Measurements from ENCODE around the gene GAK.

The GAK gene

DNA sequence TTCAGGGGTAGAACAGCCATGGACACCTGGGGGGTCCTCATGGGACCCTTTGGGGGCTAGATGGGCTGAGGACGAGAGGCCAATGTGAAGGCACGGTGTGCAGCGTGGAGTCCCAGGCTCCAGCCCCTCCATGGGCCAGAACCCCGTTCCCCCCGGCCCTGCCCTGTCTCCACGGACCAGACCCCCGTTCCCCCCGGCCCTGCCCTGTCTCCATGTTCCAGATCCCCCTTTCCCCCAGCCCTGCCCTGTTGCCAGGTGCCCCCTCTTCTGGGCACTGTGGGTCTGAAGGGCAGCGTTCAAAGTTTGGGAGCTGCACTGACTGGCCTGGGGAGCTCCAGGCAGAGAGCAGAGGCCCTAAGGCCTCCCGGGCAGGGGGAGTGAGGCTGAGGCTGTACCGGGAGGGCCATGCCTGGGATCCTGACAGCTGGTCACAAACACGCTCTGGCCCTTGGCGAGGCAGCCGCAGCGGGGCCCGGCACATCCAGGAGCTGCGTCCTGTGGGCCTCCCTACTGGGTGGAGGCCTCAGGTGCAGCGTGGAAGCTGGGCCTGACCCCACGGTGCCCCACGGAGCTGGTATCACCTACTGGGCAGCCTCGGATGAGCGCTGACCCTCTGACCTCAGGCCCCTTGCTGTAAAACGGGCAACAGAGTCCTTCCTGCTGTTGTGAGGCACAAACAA, 32.4 kb upstream of the GAK start:
- DNase-seq (ENCODE audit: low read depth) = no peak

GRCh38 chr4:963276-964225, 31.4 kb upstream of the GAK start:
- no peak for DNase-seq (ENCODE audit: low read depth)

GRCh38 chr4:962231-963208, 30.4 kb upstream of the GAK start:
- no peak for DNase-seq (ENCODE audit: low read depth)

- DNase-seq (ENCODE audit: low read depth) = no peak
These were observed 29.5 kb upstream of the GAK start for GRCh38 chr4:961351-962230.

GRCh38 chr4:960636-961350, 28.7 kb upstream of the GAK start:
- DNase-seq (ENCODE audit: low read depth) = no peak

GRCh38 chr4:960140-960635, 28.1 kb upstream of the GAK start:
- no peak for DNase-seq (ENCODE audit: low read depth)

DNA sequence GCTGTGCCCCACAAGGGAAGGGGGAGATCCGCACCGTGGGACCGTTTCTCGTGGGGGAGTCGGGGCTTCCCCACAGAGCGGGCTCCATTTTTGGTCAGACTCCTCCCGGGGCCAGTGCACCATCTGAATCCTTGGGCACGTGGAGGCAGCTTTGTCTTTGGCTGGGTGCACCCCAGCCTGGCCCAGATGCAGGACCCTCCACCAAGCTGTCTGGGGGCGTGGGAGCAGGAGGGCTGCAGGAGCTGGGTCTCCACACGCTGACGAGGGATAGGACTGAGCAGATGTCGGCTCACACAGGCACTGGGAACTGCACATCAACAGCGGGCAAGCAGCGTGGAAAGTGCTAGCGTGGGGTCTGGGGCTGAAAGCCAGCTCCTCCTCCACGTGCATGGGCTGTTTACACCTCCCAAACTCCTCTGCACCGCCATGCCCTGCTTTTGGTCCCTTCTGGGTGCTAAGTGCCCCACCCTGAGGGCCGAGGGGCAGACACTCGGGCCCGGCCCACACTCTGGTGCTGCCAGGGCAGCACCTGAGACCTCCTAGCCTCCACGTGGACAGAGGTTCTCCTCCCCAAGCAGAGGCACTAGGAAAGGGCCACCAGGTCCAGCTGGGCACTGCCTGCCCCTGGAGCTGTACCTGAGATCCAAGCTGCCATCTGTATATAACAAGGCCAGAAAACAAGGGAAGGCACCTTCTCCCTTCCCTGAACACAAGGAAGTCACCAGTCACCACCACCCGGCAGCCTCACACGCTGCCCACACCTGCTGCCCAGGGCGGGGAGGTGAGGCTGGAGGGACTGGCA, 27.4 kb upstream of the GAK start:
- DNase-seq (ENCODE audit: low read depth) = no peak

DNA sequence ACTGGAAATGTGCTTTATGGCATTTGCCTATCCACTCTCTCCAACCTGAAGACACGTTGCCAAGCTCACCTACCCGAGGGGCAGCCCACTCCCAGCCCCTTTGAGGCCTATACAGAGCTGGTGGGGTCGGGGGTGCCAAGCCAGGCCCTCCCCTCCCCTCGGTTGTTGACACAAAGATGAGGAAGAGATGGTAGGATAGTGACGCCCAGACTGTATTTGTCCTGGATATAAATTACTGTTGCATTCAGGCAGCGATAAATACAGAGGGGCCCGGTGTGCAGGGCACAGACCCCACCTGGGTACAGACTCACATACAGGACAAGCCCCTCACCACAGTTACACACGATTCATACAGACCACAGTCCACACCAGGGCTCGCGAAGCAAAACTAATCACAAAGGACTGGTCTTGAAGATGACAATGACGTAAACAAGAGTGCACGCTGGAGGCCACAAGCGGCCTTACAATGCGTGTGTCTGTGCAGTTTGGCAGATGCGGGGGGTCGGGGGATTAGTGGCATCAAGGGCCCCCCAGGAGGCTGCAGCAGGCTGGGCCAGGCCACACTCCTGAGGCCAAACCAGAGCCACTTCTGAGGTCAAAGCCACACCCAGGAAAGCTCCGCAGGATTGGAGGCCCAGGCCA, 26.7 kb upstream of the GAK start:
- DNase-seq (ENCODE audit: low read depth) = no peak

DNA sequence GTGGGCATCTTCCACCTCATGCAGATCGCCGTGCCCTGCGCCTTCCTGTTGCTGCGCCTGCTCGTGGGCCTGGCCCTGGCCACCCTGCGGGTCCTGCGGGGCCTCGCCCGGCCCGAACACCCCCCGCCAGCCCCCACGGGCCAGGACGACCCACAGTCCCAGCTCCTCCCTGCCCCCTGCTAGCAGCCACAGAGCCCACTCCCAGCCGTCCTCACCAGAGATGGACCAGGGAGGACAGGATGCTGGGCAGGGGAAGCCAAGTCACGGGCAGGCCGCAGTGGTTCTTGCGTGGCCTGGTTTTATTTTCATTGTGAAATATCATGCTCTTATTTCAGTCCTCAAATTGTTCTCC, 26.2 kb upstream of the GAK start:
- no peak for DNase-seq (ENCODE audit: low read depth)

DNA sequence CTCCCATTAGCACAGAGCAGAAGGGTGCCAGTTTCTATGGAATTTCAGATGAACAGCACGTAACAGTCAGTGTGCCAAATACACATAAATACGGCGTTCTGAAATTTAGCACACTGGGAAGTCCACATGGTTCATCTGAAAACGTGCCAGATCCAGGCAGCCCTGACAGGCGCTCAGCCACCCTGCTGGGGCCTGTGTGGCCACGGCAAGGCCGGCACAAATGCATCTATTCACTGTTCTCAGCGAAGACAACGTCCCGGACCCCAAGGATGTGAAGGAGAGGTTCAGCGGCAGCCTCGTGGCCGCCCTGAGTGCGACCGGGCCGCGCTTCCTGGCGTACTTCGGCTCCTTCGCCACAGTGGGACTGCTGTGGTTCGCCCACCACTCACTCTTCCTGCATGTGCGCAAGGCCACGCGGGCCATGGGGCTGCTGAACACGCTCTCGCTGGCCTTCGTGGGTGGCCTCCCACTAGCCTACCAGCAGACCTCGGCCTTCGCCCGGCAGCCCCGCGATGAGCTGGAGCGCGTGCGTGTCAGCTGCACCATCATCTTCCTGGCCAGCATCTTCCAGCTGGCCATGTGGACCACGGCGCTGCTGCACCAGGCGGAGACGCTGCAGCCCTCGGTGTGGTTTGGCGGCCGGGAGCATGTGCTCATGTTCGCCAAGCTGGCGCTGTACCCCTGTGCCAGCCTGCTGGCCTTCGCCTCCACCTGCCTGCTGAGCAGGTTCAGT, 25.6 kb upstream of the GAK start:
- no peak for DNase-seq (ENCODE audit: low read depth)

DNA sequence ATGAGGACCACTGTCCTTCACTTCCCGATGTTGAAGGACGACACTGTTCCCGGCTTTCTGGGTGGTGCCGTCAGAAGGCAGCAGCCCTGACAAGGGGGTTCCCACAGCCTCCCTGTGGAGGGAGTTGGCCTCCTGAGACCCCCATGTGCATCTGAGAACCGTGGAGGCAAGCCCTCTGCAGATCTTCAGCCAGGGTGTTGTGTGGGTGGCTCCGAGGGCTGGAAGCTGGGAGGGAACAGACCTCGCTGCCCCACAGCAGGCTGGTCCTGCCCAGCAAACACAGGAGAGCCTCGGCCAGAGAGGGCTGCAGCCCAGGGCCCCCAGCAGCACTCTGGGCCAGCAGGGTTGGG, 25.1 kb upstream of the GAK start:
- DNase-seq (ENCODE audit: low read depth) = no peak

DNA sequence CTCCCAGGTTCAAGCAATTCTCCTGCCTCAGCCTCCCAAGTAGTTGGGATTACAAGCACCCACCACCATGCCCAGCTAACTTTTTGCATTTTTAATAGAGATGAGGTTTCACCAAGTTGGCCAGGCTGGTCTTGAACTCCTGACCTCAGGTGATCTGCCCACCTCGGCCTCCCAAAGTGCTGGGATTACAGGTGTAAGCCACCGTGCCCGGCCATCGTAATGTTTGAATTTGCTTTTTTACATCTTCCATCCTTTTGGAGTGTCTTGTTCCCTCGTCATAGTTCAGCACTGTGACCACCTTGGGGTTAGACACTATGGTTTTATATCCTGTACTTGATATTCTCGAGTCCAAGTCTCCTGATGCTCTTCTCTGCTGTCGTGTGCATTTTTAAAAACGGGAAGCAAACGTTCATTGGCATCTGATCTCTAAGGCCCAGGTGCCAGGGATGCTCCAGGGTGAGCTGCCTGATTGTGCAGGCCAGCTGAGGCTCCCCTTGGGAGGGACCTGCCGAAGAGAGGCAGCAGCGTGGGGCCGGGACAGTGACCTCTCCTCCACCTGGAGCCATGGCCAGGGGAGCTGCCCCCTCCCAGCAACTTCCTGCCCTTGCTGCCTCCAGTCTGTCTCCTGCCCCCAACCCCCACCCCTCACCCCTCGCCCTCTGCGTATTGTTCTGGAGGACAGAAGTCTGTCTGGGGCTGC, 24.6 kb upstream of the GAK start:
- DNase-seq (ENCODE audit: low read depth) = no peak

GRCh38 chr4:955931-956381, 23.8 kb upstream of the GAK start:
- no peak for DNase-seq (ENCODE audit: low read depth)

DNA sequence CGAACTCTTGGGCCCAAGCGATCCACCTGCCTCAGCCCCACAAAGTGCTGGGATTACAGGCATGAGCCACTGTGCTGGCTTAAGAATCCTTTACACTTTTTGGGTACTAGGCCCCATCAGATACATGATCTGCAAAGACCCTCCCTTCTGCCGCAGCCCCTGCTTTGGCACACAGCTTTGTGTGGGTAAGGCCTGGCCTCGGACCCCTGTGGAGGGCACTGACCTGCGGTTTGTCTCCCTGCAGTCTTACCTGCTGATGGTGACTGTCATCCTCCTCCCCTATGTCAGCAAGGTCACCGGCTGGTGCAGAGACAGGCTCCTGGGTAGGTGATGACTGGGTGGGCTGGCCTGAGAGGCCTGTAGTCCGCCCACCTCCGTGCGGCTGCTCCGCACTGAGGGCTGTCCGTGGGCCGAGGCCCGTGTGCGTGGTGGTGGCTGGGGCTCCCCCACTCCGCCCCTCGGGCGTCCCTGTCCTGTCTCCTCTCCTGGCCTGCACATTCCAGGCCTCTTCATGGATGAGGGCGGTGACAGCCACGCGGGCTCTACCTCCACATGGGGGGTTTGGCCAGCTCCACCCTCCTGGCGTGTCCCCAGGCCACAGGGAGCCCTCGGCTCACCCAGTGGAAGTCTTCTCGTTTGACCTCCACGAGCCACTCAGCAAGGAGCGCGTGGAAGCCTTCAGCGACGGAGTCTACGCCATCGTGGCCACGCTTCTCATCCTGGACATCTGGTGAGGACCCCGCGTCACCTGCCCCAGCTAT, 23.2 kb upstream of the GAK start:
- DNase-seq (ENCODE audit: low read depth) = no peak

GRCh38 chr4:954211-955020, 22.3 kb upstream of the GAK start:
- DNase-seq (ENCODE audit: low read depth) = no peak

DNA sequence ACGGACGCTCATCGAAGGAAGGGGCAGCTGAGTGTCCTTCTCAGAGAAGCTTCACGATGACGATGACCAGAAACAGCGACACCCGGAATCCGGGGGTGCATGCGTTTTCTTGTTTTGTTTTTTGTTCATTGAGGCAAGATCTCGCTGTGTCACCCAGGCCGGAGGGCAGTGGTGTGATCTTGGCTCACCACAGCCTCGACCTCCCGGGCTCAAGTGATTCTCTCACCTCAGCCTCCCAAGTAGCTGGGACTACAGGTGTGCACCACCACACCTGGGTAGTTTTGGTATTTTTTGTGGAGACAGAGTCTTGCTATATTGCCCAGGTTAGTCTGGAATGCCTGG, 21.4 kb upstream of the GAK start:
- no peak for DNase-seq (ENCODE audit: low read depth)

Data from non-pigmented ciliary epithelial cell (primary cell).